ENCODE measurements around the gene DGUOK. TPM values are rescaled to one million over a fixed set of nuclear protein-coding genes. Genes with fewer than 3 reads are reported as not detected.
"Not testable (repeated sequence)": the region's sequence is repeated elsewhere in the genome, so short reads cannot be mapped to it uniquely, and the experiment has no call there.

The DGUOK gene
- polyA plus RNA-seq (ENCODE audit: insufficient read length in 12 of 12) = 10 to 100 TPM in 11 of 12 donors, not detected in 1; 12.0 to 54.1 (median 40.2) TPM
- long read RNA-seq, donor 1, transcript DGUOK-208 (6 exons, 1,029 nt) = minor isoform, 13 of 60 reads
- long read RNA-seq, donor 1, transcript DGUOK-201 (7 exons, 1,144 nt) = minor isoform, 6 of 60 reads
- long read RNA-seq, donor 1, transcript DGUOK-203 (4 exons, 703 nt) = major isoform, 16 of 60 reads
- long read RNA-seq, donor 1, transcript DGUOK-202 (5 exons, 880 nt) = minor isoform, 7 of 60 reads
- long read RNA-seq, donor 1, partial matches to known transcripts = 10 of 60 reads
- long read RNA-seq, donor 1, other reads (novel, unspliced or antisense) = 7 of 60 reads
- long read RNA-seq, donor 2, transcript DGUOK-203 (4 exons, 703 nt) = major isoform, 10 of 29 reads
- long read RNA-seq, donor 2, transcript DGUOK-208 (6 exons, 1,029 nt) = minor isoform, 9 of 29 reads
- long read RNA-seq, donor 2, partial matches to known transcripts = 0 of 29 reads
- long read RNA-seq, donor 2, other reads (novel, unspliced or antisense) = 5 of 29 reads
- long read RNA-seq, donor 3, partial matches to known transcripts = 0 of 10 reads
- long read RNA-seq, donor 3, other reads (novel, unspliced or antisense) = 0 of 10 reads
- long read RNA-seq, donor 4, transcript DGUOK-203 (4 exons, 703 nt) = major isoform, 5 of 19 reads
- long read RNA-seq, donor 4, partial matches to known transcripts = 0 of 19 reads
- long read RNA-seq, donor 4, other reads (novel, unspliced or antisense) = 7 of 19 reads
- long read RNA-seq, donor 5, transcript DGUOK-203 (4 exons, 703 nt) = minor isoform, 5 of 37 reads
- long read RNA-seq, donor 5, transcript DGUOK-208 (6 exons, 1,029 nt) = major isoform, 15 of 37 reads
- long read RNA-seq, donor 5, partial matches to known transcripts = 0 of 37 reads
- long read RNA-seq, donor 5, other reads (novel, unspliced or antisense) = 9 of 37 reads
- long read RNA-seq, donor 6, transcript DGUOK-208 (6 exons, 1,029 nt) = major isoform, 5 of 13 reads
- long read RNA-seq, donor 6, partial matches to known transcripts = 0 of 13 reads
- long read RNA-seq, donor 6, other reads (novel, unspliced or antisense) = 0 of 13 reads
- long read RNA-seq, donor 7, transcript DGUOK-201 (7 exons, 1,144 nt) = minor isoform, 5 of 15 reads
- long read RNA-seq, donor 7, transcript DGUOK-203 (4 exons, 703 nt) = major isoform, 6 of 15 reads
- long read RNA-seq, donor 7, partial matches to known transcripts = 0 of 15 reads
- long read RNA-seq, donor 7, other reads (novel, unspliced or antisense) = 0 of 15 reads
- long read RNA-seq, donor 8, transcript DGUOK-203 (4 exons, 703 nt) = major isoform, 10 of 31 reads
- long read RNA-seq, donor 8, transcript DGUOK-208 (6 exons, 1,029 nt) = minor isoform, 9 of 31 reads
- long read RNA-seq, donor 8, partial matches to known transcripts = 0 of 31 reads
- long read RNA-seq, donor 8, other reads (novel, unspliced or antisense) = 5 of 31 reads
- long read RNA-seq, donor 9, transcript DGUOK-203 (4 exons, 703 nt) = major isoform, 7 of 21 reads
- long read RNA-seq, donor 9, transcript DGUOK-208 (6 exons, 1,029 nt) = minor isoform, 6 of 21 reads
- long read RNA-seq, donor 9, partial matches to known transcripts = 0 of 21 reads
- long read RNA-seq, donor 9, other reads (novel, unspliced or antisense) = 0 of 21 reads
- long read RNA-seq, donor 10, transcript DGUOK-203 (4 exons, 703 nt) = major isoform, 11 of 27 reads
- long read RNA-seq, donor 10, transcript DGUOK-208 (6 exons, 1,029 nt) = major isoform, 11 of 27 reads
- long read RNA-seq, donor 10, partial matches to known transcripts = 0 of 27 reads
- long read RNA-seq, donor 10, other reads (novel, unspliced or antisense) = 0 of 27 reads
- long read RNA-seq, donor 11, transcript DGUOK-201 (7 exons, 1,144 nt) = minor isoform, 10 of 49 reads
- long read RNA-seq, donor 11, transcript DGUOK-208 (6 exons, 1,029 nt) = major isoform, 15 of 49 reads
- long read RNA-seq, donor 11, transcript DGUOK-203 (4 exons, 703 nt) = minor isoform, 12 of 49 reads
- long read RNA-seq, donor 11, partial matches to known transcripts = 8 of 49 reads
- long read RNA-seq, donor 11, other reads (novel, unspliced or antisense) = 0 of 49 reads

- peak; percentile 100 for DNase-seq
Observed at GRCh38 chr2:73926493-73927327, at the start of gene DGUOK. Gene DGUOK, plus strand, starts transcription at chr2:73926880. Its CDS starts 31 bp downstream, at chr2:73926911.

- no peak for DNase-seq
Observed at GRCh38 chr2:73877071-73877802, 49.4 kb upstream of the DGUOK start.

DNA sequence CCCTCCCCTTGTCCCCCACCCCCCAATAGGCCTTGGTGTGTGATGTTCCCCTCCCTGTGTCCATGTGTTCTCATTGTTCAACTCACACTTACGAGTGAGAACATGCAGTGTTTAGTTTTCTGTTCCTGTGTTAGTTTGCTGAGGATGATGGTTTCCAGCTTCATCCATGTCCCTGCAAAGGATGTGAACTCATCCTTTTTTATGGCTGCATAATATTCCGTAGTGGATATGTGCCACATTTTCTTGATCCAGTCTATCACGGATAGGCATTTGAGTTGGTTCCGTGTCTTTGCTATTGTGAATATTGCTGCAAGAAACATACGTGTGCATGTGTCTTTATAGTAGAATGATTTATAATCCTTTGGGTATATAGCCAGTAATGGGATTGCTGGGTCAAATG lies 48.7 kb upstream of the DGUOK start:
- not testable (repeated sequence) for DNase-seq

GRCh38 chr2:73885406-73885805 lies 41.3 kb upstream of the DGUOK start:
- DNase-seq = no peak

DNA sequence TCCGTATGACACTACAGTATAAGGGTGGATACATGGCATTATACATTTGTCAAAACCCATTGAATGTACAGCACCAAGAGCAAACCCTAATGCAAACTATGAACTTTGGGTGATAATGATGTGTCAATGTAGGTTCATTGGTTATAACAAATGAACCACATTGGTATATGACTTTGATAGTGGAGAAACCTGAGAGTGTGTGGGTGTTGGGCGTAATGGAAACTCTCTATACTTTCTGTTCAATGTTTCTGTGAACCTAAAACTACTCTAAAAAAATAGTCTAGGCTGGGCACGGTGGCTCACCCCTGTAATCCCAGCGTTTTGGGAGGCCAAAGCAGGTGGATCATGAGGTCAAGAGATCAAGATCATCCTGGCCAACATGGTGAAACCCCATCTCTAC lies 40.3 kb upstream of the DGUOK start:
- DNase-seq = no peak

DNA sequence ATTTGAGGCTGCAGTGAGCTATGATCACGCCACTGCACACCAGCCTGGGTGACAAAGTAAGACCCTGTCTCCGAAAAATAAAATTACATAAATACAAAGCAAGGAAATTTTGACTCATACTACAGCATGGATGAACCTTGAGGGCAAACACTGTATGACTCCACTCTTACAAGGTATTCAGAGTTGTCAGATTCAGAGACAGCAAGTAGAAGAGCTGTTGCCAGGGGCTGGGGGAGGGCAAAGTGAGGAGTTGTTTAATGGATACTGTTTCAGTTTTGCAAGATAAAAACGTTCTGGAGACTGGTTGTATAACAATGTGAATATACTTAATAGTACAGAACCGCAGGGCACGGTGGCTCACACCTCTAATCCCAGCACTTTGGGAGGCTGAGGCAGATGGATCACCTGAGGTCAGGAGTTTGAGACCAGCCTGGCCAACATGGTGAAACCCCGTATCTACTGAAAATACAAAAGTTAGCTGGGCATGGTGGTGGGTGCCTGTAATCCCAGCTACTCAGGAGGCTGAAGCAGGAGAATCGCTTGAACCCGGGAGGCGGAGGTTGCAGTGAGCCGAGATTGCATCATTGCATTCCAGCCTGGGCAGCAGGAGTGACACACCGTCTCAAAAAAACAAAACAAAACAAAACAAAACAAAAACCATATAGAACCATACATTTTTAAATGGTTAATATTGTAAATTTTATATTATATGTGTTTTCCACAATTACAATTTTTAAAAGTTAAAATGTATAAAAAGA lies 38.9 kb upstream of the DGUOK start:
- DNase-seq = not testable (repeated sequence)

DNA sequence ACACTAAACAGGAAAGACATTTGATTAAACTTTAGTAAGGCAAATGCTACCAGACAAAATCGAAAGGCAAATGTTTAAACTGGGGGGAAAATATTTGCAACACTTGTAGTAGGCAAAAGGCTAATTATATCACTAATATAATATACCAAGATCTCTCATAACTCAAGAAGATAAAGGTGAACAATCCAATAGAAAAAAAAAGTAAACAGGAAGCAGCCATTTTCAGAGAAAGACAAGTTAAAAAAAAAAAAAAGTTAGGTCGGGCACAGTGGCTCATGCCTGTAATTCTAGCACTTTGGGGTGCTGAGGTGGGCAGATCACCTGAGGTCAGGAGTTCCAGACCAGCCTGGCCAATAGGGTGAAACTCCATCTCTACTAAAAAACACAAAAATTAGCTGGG lies 38.3 kb upstream of the DGUOK start:
- DNase-seq = no peak

GRCh38 chr2:73889206-73889605 lies 37.5 kb upstream of the DGUOK start:
- DNase-seq = no peak

DNA sequence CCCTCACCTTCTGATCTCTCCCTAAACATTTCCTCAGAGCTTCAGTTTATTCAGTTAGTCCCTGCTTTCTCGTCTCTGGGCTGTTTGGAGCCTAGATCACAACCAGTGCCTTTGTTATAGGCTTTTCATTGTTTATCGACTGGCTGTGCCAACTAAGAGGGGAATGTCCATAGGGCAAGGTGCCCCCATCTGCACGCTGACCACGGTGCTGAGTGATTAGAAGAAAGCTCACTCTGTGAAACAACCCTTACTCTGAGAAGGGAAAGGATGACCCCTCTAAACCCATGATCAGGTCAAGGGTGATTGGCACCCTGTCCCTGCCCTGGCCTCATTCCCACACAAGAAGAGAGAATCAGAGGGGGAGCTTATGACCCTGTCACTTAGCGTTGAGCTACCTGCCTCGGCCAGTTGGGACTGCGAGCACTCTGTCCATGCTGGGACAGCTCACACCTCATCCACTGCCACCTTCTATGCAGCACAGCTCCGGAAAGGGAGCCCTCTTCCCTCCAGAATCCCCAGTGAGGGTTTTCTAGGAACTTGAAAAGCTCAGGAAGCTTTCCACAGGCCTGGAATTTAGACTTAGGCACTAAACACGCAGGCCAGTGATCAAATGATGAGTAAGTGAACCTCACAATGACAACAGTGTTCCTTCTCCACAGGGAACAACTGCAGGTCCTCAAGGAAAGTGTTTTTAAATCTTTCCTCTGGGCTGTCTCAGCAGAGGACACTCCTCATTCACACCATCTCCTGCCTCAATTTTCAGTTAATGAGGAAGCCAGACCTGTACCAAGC lies 36.2 kb upstream of the DGUOK start:
- DNase-seq = no peak

- no peak for DNase-seq
Observed at GRCh38 chr2:73891276-73891901, 35.3 kb upstream of the DGUOK start.

DNA sequence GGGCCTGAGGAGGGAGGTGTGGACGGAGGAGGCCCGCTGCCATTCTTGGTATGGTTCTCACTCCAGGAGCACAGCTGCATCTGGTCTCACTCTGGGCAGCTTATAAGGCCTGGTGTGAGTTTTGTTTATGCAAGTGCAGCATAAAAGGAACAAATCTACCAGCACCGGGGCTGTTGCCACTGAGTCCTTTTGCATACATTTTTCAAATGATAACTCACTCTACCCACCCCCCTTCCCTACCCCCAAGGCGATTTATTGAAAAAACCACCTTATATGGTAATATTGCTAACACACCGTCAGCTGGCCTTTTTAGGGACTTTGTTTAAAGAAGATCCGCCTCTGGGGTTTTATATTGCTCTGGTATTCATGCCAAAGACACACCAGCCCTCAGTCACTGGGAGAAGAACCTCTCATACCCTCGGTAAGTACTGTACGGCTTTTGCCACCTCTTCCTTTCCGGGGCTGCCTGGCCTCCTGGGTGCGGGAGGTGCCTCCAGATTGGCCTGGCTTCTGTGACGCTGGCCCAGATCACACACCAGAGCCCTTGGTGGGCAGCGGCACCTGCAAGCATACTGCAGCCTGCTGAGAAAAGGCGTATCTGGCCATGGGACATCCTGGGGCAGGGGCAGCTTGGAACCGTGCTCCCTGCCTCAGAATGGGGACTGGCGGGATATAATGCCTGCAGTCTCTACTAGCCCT lies 33.9 kb upstream of the DGUOK start, which contains the start of gene ACTG2:
Gene ACTG2, plus strand, starts transcription at position 378 of the 699 bp plus-strand sequence. CDS start 8,304 bp downstream, outside the sequence.
- no peak for DNase-seq

DNA sequence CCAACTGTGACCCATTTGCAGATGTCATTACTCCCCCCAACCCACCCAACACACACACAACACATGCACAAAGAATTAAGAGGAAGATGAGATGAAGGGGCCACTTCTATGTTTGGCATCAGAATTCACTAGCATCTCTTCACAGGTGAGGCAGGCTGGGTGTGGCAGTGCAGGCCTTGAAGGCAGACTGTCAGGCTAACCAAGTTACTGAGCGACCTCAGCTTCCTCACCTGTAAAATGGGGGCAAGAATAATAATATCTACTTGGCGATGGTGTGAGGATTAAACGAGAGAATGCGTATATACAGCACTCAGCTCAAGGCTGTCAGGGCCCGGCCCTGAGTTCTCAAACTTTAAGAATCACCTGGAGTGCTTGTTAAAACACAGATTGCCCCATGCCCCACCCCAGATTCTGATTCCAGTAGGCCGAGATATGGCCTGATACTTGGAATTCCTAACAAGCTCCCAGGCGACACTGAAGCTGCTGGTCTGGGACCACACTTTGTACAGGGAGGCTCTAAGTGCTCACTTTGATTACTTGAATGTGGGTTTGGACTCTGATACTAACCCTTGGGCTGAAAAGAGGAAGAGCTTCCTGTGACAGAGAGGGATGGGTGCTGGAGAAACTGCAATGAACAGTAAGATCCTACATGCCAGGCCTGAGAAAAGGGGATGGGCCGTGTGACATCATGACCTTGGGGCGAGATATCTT lies 32.8 kb upstream of the DGUOK start:
- no peak for DNase-seq

- DNase-seq = no peak
Observed at GRCh38 chr2:73894475-73894850, 32.2 kb upstream of the DGUOK start.

DNA sequence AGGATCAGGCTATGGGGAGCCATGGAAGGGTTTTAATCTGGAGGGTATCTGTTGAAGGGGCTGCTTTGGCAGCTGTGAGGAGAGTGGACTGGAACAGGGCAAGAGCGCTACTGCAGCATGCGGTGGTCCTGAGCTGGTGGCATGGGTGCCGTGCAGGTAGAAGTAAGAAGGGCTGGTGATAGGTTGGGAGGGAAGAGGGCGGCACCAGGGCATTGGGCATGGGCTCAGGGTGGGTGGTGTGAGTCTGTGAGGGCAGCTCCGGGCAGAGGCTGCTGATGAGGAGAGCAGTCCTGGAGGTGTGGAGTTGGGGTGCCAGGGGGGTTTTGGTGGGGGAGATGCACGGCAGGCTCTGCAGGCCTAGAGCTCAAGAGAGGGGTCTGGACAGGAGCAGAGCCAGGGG lies 31.8 kb upstream of the DGUOK start:
- no peak for DNase-seq

GRCh38 chr2:73895473-73895872 lies 31.2 kb upstream of the DGUOK start:
- no peak for DNase-seq

Data from muscle of arm (tissue), 14 donors.